ENCODE results near the gene ADORA2B.

ADORA2B gene

GRCh38 chr17:15981208-15981607 is 36.3 kb downstream of the ADORA2B start:
- no peak for DNase-seq (ENCODE audit: low read depth, low spot score)

- no peak for DNase-seq (ENCODE audit: low read depth, low spot score)
Observed at GRCh38 chr17:15981646-15982580, 37.0 kb downstream of the ADORA2B start.

GRCh38 chr17:15996322-15996721 is 51.4 kb downstream of the ADORA2B start:
- no peak for DNase-seq (ENCODE audit: low read depth, low spot score)

- DNase-seq (ENCODE audit: low read depth, low spot score): no peak
Observed at GRCh38 chr17:15998031-15998562, 53.2 kb downstream of the ADORA2B start.

GRCh38 chr17:15999141-15999973 is 54.4 kb downstream of the ADORA2B start, which contains the start of the genes TTC19 and ZSWIM7:
TTC19 (plus strand) TSS chr17:15999824; CDS start chr17:15999849, 25 bp downstream.
ZSWIM7 (minus strand) TSS chr17:15999704; CDS start chr17:15999594, 110 bp downstream.
- peak; percentile 79 for DNase-seq (ENCODE audit: low read depth, low spot score)

GRCh38 chr17:15999974-16000827 is 55.3 kb downstream of the ADORA2B start:
- DNase-seq (ENCODE audit: low read depth, low spot score): peak; percentile 1

GRCh38 chr17:16001226-16001897 is 56.4 kb downstream of the ADORA2B start:
- DNase-seq (ENCODE audit: low read depth, low spot score): no peak

GRCh38 chr17:16002708-16003260 is 57.9 kb downstream of the ADORA2B start:
- no peak for DNase-seq (ENCODE audit: low read depth, low spot score)

GRCh38 chr17:16003841-16004240 is 58.9 kb downstream of the ADORA2B start:
- DNase-seq (ENCODE audit: low read depth, low spot score): no peak

- DNase-seq (ENCODE audit: low read depth, low spot score): no peak
Observed at GRCh38 chr17:16005636-16006035, 60.7 kb downstream of the ADORA2B start.

- DNase-seq (ENCODE audit: low read depth, low spot score): no peak
Observed at GRCh38 chr17:16007439-16007838, 62.5 kb downstream of the ADORA2B start.

GRCh38 chr17:16013943-16014407 is 69.0 kb downstream of the ADORA2B start:
- DNase-seq (ENCODE audit: low read depth, low spot score): no peak

GRCh38 chr17:16019347-16019746 is 74.4 kb downstream of the ADORA2B start:
- no peak for DNase-seq (ENCODE audit: low read depth, low spot score)

GRCh38 chr17:16023881-16024280 is 79.0 kb downstream of the ADORA2B start:
- DNase-seq (ENCODE audit: low read depth, low spot score): no peak

- no peak for DNase-seq (ENCODE audit: low read depth, low spot score)
Observed at GRCh38 chr17:16025202-16025601, 80.3 kb downstream of the ADORA2B start.

All from activated CD4-positive, CD25-positive, alpha-beta regulatory T cell treated with anti-CD3 and anti-CD28 coated beads, Interleukin-2, amount 50 U/mL, for 16 hours (primary cell).